GM18499 (cell line): ENCODE measurements around the gene ZCRB1.
"Not testable (repeated sequence)": the region's sequence is repeated elsewhere in the genome, so short reads cannot be mapped to it uniquely, and the experiment has no call there.

Experiments
- ATAC-seq: cut with Tn5 transposase; IDR thresholded peaks from one replicate; pipeline ENCODE4 v1.9.1; 2021; ENCODE audit warnings: moderate number of reproducible peaks; ENCODE audit not compliant: insufficient read depth, unreplicated experiment

Gene ZCRB1

GRCh38 chr12:42332301-42333285, 6.7 kb upstream of the ZCRB1 start:
- peak; percentile 74 for ATAC-seq

- not testable (repeated sequence) for ATAC-seq
Measured at GRCh38 chr12:42330097-42330496, 4.2 kb upstream of the ZCRB1 start.

- ATAC-seq, result no peak
Measured at GRCh38 chr12:42327227-42327590, 1.3 kb upstream of the ZCRB1 start.

GRCh38 chr12:42326541-42327226, 790 bp upstream of the ZCRB1 start:
- ATAC-seq, result peak; percentile 22

GRCh38 chr12:42325326-42325652, 605 bp downstream of the ZCRB1 start:
- ATAC-seq, result no peak

- ATAC-seq, result no peak
Measured at GRCh38 chr12:42323856-42324255, 2.0 kb downstream of the ZCRB1 start.

- no peak for ATAC-seq
Measured at GRCh38 chr12:42322567-42322966, 3.3 kb downstream of the ZCRB1 start.

GRCh38 chr12:42320796-42321195, 5.1 kb downstream of the ZCRB1 start:
- ATAC-seq, result no peak

- ATAC-seq, result no peak
Measured at GRCh38 chr12:42315108-42315507, 10.8 kb downstream of the ZCRB1 start.

GRCh38 chr12:42309996-42310395, 15.9 kb downstream of the ZCRB1 start:
- no peak for ATAC-seq

- ATAC-seq, result no peak
Measured at GRCh38 chr12:42308390-42308789, 17.5 kb downstream of the ZCRB1 start.

- no peak for ATAC-seq
Measured at GRCh38 chr12:42306297-42306696, 19.6 kb downstream of the ZCRB1 start.

- ATAC-seq, result peak; percentile 75
Measured at GRCh38 chr12:42299392-42300308, 26.2 kb downstream of the ZCRB1 start.

- ATAC-seq, result peak; percentile 0
Measured at GRCh38 chr12:42298887-42299286, 27.0 kb downstream of the ZCRB1 start.

GRCh38 chr12:42296503-42297109, 29.3 kb downstream of the ZCRB1 start:
- no peak for ATAC-seq

GRCh38 chr12:42291680-42292079, 34.2 kb downstream of the ZCRB1 start:
- ATAC-seq, result no peak

- ATAC-seq, result no peak
Measured at GRCh38 chr12:42288544-42288943, 37.4 kb downstream of the ZCRB1 start.

GRCh38 chr12:42286741-42287140, 39.2 kb downstream of the ZCRB1 start:
- ATAC-seq, result no peak

GRCh38 chr12:42285431-42285830, 40.5 kb downstream of the ZCRB1 start:
- no peak for ATAC-seq

GRCh38 chr12:42284876-42285275, 41.0 kb downstream of the ZCRB1 start:
- no peak for ATAC-seq
